Panc1 (cell line): ENCODE measurements around the gene SAMD14. TPM values are rescaled to one million over a fixed set of nuclear protein-coding genes. Genes with fewer than 3 reads are reported as not detected.
A peak's percentile ranks its signal among the peaks of the same experiment; 100 is the strongest.

ENCODE experiments used
- ATAC-seq: fragments of 200-7000 bp; cut with Tn5 transposase; 2 replicates; pipeline ENCODE4 v1.9.1; 2020; ENCODE audit warnings: mild to moderate bottlenecking, moderate library complexity
- BruUV-seq: library from RNA; stranded (reverse); fragments of 400-500 nt; replicated peaks from 2 replicates; lab custom pipeline; 2021; lab: Mats Ljungman, UMichigan
- CTCF ChIA-PET: fragments of 300-600 bp; sonication (Branson Sonifier 250); formaldehyde crosslinking; loops from one replicate; lab custom pipeline; 2022; ENCODE audit warnings: antibody characterized with exemption; lab: Charles Lee
- POLR2A ChIA-PET: fragments of 300-600 bp; sonication (Branson Sonifier 250); formaldehyde crosslinking; loops from one replicate; lab custom pipeline; 2022; ENCODE audit warnings: antibody characterized with exemption; lab: Charles Lee
- DNase-seq: peaks from one replicate; pipeline ENCODE4 v3.0.0-alpha.2; 2010; ENCODE audit warnings: low read depth, low spot score
- H3K27ac ChIP-seq: 2 replicates; pipeline ENCODE4 v1.5.1; 2011; ENCODE audit warnings: mild to moderate bottlenecking, low read length, inconsistent platforms
- H3K27me3 ChIP-seq: fragments of 200-500 bp; sonication (Bioruptor generic); 2 replicates; pipeline ENCODE4 v1.6.0; 2014; ENCODE audit warnings: low read length, inconsistent platforms; ENCODE audit not compliant: control insufficient read depth, insufficient read depth
- H3K36me3 ChIP-seq: fragments of 200-500 bp; sonication (Bioruptor generic); 2 replicates; pipeline ENCODE4 v1.5.1; 2014; ENCODE audit warnings: inconsistent platforms, mild to moderate bottlenecking, low read length, moderate library complexity; ENCODE audit not compliant: control insufficient read depth, insufficient read depth
- H3K4me1 ChIP-seq: 2 replicates; pipeline ENCODE4 v1.5.1; 2011; ENCODE audit warnings: inconsistent platforms, mild to moderate bottlenecking, low read length, moderate library complexity; ENCODE audit not compliant: control insufficient read depth, insufficient read depth
- H3K4me3 ChIP-seq, 2 experiments: 2 replicates each; pipeline ENCODE4 v1.5.1; 2011 to 2012; ENCODE audit warnings: low read depth in 2 of 2, low read length in 2 of 2, mild to moderate bottlenecking in 2 of 2, inconsistent platforms in 1 of 2, moderate library complexity in 1 of 2
- H3K9me3 ChIP-seq: fragments of 200-500 bp; sonication (Bioruptor generic); 2 replicates; pipeline ENCODE4 v1.5.1; 2014; ENCODE audit warnings: low read depth, mild to moderate bottlenecking, inconsistent platforms, low read length, moderate library complexity; ENCODE audit not compliant: control insufficient read depth, insufficient read depth
- POLR2AphosphoS5 ChIP-seq: IDR thresholded peaks from 2 replicates; pipeline ENCODE4 v1.6.1; 2012; ENCODE audit warnings: mild to moderate bottlenecking, low read depth, low read length, moderate library complexity
- SIN3A ChIP-seq: IDR thresholded peaks from 2 replicates; pipeline ENCODE4 v1.6.1; 2012; ENCODE audit warnings: low read depth, mild to moderate bottlenecking, low read length, moderate library complexity, borderline replicate concordance; ENCODE audit not compliant: insufficient read depth
- TCF7L2 ChIP-seq: IDR thresholded peaks from 2 replicates; pipeline ENCODE4 v1.6.1; 2011; ENCODE audit warnings: mild to moderate bottlenecking, low read depth, low read length, inconsistent platforms
- in situ Hi-C: cut with HindIII; loops from 2 replicates; pipeline ENCODE4 v1.10.0; 2016; ENCODE audit warnings: low sequenced_read_pairs, low pct_unique_long_range_greater_than_20kb
- intact Hi-C: fragments of 100-400 bp; cut with micrococcal nuclease; formaldehyde crosslinking; loops from one replicate; pipeline ENCODE4 v1.10.0; 2022; ENCODE audit not compliant: unreplicated experiment
- total RNA-seq: library from RNA; stranded (reverse); gene quantifications from one replicate; pipeline ENCODE4 v1.2.1, GENCODE V29; 2021; ENCODE audit not compliant: unreplicated experiment
- TF ChIP-seq, protein P1 (sequence below): fragments of 450-650 bp; IDR thresholded peaks from 2 replicates; pipeline ENCODE4 v1.5.1; 2017; ENCODE audit warnings: mild to moderate bottlenecking
- TF ChIP-seq, protein P2 (sequence below), 2 experiments: IDR thresholded peaks; 2 replicates each; pipeline ENCODE4 v1.6.1; 2011 to 2012; ENCODE audit warnings: low read depth in 2 of 2, control low read depth in 1 of 2, low read length in 1 of 2, mild to moderate bottlenecking in 1 of 2, moderate library complexity in 1 of 2; ENCODE audit not compliant: insufficient read depth in 1 of 2

SAMD14 gene
- total RNA-seq, 1 experiment from 2014 or later = 6.9 TPM

DNA sequence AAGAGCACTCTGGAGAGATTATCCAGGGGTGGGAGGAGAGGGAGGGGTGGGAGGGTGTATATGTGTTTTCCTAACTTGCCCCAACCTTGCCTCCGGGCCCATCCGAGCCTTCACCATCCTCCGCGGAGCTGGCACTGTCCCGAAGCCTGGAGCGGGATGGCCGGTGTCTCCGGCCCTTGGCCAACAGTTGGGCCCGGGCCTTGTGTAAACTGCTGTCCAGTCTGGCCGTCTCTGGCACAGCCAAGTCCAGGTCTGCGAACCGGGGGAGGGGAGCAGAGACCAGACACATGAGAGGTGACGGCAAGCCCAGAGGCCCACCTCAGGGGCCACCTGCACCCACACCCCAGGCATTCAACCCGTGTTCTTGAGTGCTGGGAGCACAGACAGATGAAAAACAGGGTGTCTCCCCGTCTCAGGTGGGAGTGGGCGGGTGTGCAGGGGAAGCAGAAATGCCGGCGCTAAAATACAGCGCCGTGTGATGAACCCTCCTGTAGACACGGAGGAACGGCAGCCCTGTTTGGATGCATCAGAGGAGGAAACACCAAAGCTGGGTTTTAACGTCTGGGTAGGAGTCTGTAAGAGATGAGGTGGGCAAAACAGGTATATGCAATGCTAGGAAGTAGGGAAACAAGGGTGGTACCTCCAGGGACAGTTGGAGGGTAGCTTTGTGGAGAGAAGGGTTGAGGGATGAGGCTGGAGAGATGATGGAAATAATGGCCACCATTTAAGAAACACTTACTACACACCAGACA, 11.7 kb downstream of the SAMD14 start:
- H3K27me3 ChIP-seq = no peaks in the 10 kb centered on the region
- no peak for TF ChIP-seq TCF7L2
- TF ChIP-seq POLR2AphosphoS5 = no peak
- TF ChIP-seq, protein P1, sequence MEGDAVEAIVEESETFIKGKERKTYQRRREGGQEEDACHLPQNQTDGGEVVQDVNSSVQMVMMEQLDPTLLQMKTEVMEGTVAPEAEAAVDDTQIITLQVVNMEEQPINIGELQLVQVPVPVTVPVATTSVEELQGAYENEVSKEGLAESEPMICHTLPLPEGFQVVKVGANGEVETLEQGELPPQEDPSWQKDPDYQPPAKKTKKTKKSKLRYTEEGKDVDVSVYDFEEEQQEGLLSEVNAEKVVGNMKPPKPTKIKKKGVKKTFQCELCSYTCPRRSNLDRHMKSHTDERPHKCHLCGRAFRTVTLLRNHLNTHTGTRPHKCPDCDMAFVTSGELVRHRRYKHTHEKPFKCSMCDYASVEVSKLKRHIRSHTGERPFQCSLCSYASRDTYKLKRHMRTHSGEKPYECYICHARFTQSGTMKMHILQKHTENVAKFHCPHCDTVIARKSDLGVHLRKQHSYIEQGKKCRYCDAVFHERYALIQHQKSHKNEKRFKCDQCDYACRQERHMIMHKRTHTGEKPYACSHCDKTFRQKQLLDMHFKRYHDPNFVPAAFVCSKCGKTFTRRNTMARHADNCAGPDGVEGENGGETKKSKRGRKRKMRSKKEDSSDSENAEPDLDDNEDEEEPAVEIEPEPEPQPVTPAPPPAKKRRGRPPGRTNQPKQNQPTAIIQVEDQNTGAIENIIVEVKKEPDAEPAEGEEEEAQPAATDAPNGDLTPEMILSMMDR = no peak
- no peak for TF ChIP-seq SIN3A
- TF ChIP-seq, protein P2, sequence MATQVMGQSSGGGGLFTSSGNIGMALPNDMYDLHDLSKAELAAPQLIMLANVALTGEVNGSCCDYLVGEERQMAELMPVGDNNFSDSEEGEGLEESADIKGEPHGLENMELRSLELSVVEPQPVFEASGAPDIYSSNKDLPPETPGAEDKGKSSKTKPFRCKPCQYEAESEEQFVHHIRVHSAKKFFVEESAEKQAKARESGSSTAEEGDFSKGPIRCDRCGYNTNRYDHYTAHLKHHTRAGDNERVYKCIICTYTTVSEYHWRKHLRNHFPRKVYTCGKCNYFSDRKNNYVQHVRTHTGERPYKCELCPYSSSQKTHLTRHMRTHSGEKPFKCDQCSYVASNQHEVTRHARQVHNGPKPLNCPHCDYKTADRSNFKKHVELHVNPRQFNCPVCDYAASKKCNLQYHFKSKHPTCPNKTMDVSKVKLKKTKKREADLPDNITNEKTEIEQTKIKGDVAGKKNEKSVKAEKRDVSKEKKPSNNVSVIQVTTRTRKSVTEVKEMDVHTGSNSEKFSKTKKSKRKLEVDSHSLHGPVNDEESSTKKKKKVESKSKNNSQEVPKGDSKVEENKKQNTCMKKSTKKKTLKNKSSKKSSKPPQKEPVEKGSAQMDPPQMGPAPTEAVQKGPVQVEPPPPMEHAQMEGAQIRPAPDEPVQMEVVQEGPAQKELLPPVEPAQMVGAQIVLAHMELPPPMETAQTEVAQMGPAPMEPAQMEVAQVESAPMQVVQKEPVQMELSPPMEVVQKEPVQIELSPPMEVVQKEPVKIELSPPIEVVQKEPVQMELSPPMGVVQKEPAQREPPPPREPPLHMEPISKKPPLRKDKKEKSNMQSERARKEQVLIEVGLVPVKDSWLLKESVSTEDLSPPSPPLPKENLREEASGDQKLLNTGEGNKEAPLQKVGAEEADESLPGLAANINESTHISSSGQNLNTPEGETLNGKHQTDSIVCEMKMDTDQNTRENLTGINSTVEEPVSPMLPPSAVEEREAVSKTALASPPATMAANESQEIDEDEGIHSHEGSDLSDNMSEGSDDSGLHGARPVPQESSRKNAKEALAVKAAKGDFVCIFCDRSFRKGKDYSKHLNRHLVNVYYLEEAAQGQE (IDR thresholded peaks at IDR 0.05; ENCODE audit: insufficient read depth in 1 of 2, low read depth in 2 of 2, low read length in 1 of 2) = no peak
- no peak overlapping the region for H3K27ac ChIP-seq
- H3K9me3 ChIP-seq = no peaks in the 10 kb centered on the region
- 0 out of 2 replicates have a peak, but pooled peaks cover 2% of the 10 kb centered on the region for H3K4me1 ChIP-seq
- BruUV-seq = no TSS peak
- CTCF ChIA-PET = interaction anchor here (0.6 to 1.0 kb wide), 2 partner anchors 23 to 26 kb away, joined by 3 to 11 read pairs; no protein-coding TSS in a partner anchor
- ATAC-seq (no peak), DNase-seq (no peak)
- intact Hi-C loops = no loop called here
- in situ Hi-C loops = no loop called here
- POLR2A ChIA-PET = no interaction called here
- no peaks in the 10 kb centered on the region for H3K36me3 ChIP-seq
- H3K4me3 ChIP-seq = no peak overlapping the region

DNA sequence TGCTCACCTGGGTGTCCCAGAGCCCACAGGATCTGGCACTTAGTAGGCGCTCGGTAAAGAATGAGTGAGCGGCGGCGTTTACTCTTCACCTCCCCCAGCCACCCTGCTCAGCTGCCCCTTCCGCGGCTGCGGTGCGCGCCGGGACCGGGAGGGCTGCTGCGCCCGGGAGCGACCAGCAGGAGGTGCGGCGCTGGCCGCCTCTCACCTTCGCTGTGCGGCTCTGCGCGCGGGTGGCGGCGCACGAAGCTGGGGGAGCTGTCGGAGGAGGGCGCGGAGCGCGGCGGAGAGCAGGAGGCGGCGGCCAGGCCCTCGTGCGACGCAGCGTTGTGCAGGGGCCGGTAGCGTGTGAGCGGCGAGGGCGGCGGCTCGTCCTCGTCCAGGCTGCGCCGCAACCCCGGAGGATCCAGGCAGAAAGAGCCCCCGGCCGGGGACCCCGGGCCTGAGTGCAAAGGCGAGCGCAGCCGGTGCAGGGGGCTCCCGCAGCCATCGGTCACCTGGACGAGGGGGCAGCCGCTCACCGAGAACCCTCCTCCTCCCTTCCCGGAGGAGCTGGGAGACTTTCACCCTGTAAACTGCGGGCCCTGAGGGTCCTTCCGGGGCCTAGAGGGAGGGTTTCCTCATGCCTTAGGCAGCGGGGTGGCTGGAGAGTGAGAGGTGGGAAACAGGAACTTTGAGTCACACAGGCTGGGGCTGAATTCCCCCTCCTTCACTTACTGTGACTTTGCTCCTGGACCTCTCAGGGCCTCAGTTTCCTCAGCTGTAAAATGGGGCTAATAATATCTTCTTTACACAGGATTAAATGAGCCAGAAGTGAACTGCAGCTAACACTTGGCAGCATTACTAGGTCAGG, 12.5 kb downstream of the SAMD14 start:
- H3K4me3 ChIP-seq = no peak overlapping the region
- peaks cover 6% of the 10 kb centered on the region; the same call in 1 of the 2 replicates for H3K4me1 ChIP-seq
- ChIA-PET POLR2A (no interaction called here), CTCF (interaction anchor here (1.0 kb wide), 1 partner anchor 45 kb away, joined by 3 read pairs; no protein-coding TSS in a partner anchor)
- in situ Hi-C loops = no loop called here
- no peaks in the 10 kb centered on the region for H3K9me3 ChIP-seq
- H3K36me3 ChIP-seq = no peaks in the 10 kb centered on the region
- peak; percentile 62 for ATAC-seq
- H3K27ac ChIP-seq = no peak overlapping the region
- no peak for DNase-seq
- intact Hi-C loops = no loop called here
- H3K27me3 ChIP-seq = no peaks in the 10 kb centered on the region
- BruUV-seq = no TSS peak
- TF ChIP-seq POLR2AphosphoS5 (no peak), TCF7L2 (no peak), SIN3A (no peak)
- TF ChIP-seq, protein P2 (IDR thresholded peaks at IDR 0.05; ENCODE audit: insufficient read depth in 1 of 2, low read depth in 2 of 2, low read length in 1 of 2) = no peak
- TF ChIP-seq, protein P1 = no peak; the same call in 1 of the 2 replicates
